SK-N-SH (cell line): Measurements from ENCODE around the gene NTPCR. TPM values are rescaled to one million over a fixed set of nuclear protein-coding genes. Genes with fewer than 3 reads are reported as not detected.

ENCODE experiments used
- CTCF ChIA-PET: fragments of 300-600, 350-600 bp; formaldehyde crosslinking; extraction: SDS; loops from one replicate; lab custom pipeline; 2021; lab: Yijun Ruan, JAX
- POLR2A ChIA-PET: fragments of 350-600 bp; sonication (Branson Sonifier 250); formaldehyde crosslinking; extraction: SDS; loops from one replicate; lab custom pipeline; 2020; ENCODE audit warnings: antibody characterized with exemption, inconsistent platforms; lab: Yijun Ruan, JAX
- DNase-seq: peaks from one replicate; pipeline ENCODE4 v3.0.0; 2012
- H2AFZ ChIP-seq: fragments of 200-600 bp; sonication (generic); 2 replicates; pipeline ENCODE4 v1.8.1; 2016; ENCODE audit warnings: antibody characterized with exemption, mild to moderate bottlenecking, low read depth
- H3F3A ChIP-seq: fragments of 200-600 bp; sonication (generic); replicated peaks from 2 replicates; pipeline ENCODE3; 2016; ENCODE audit warnings: antibody characterized with exemption, mild to moderate bottlenecking; ENCODE audit not compliant: insufficient read depth
- H3K27ac ChIP-seq, 2 experiments: fragments of 200-500 bp in 1 of 2; fragments of 200-600 bp in 1 of 2; sonication (Bioruptor generic) in 1 of 2; sonication (generic), shearing (Covaris generic) in 1 of 2; 2 replicates each; pipeline versions ENCODE4 v1.5.1 to v1.6.1; 2014 to 2016; ENCODE audit warnings: low read depth in 2 of 2, inconsistent platforms in 1 of 2, low read length in 1 of 2, mild to moderate bottlenecking in 1 of 2, mixed read lengths in 1 of 2
- H3K27me3 ChIP-seq: fragments of 200-600 bp; sonication (generic), shearing (Covaris generic); 2 replicates; pipeline ENCODE4 v1.6.1; 2016; ENCODE audit warnings: mixed run types; ENCODE audit not compliant: insufficient read depth
- H3K36me3 ChIP-seq, 2 experiments: fragments of 200-500 bp in 1 of 2; fragments of 200-600 bp in 1 of 2; sonication (Bioruptor generic) in 1 of 2; sonication (generic) in 1 of 2; replicated peaks in 1 of 2; 2 replicates each; pipeline versions ENCODE3 to v1.5.1; 2014 to 2016; ENCODE audit warnings: low read length in 1 of 2, mild to moderate bottlenecking in 1 of 2; ENCODE audit not compliant: insufficient read depth in 2 of 2, control insufficient read depth in 1 of 2
- H3K4me1 ChIP-seq, 2 experiments: fragments of 200-500 bp in 1 of 2; fragments of 200-600 bp in 1 of 2; sonication (Bioruptor generic) in 1 of 2; sonication (generic), shearing (Covaris generic) in 1 of 2; 2 replicates each; pipeline versions ENCODE4 v1.5.1 to v1.6.1; 2014 to 2016; ENCODE audit warnings: low read depth in 1 of 2, low read length in 1 of 2, mixed run types in 1 of 2; ENCODE audit not compliant: insufficient read depth in 2 of 2, control insufficient read depth in 1 of 2
- H3K4me2 ChIP-seq: fragments of 200-600 bp; sonication (generic), shearing (Covaris generic); 2 replicates; pipeline ENCODE4 v1.6.1; 2017; ENCODE audit warnings: mixed run types
- H3K4me3 ChIP-seq, 2 experiments: fragments of 200-500 bp in 1 of 2; fragments of 200-600 bp in 1 of 2; sonication (Bioruptor generic) in 1 of 2; sonication (generic), shearing (Covaris generic) in 1 of 2; 2 replicates each; pipeline versions ENCODE4 v1.5.1 to v1.8.1; 2014 to 2016; ENCODE audit warnings: low read depth in 2 of 2, inconsistent platforms in 1 of 2, low read length in 1 of 2, mild to moderate bottlenecking in 1 of 2, mixed read lengths in 1 of 2, moderate library complexity in 1 of 2
- H3K79me2 ChIP-seq: fragments of 200-600 bp; sonication (generic); 2 replicates; pipeline ENCODE4 v1.8.1; 2017; ENCODE audit warnings: mild to moderate bottlenecking; ENCODE audit not compliant: insufficient read depth
- H3K9ac ChIP-seq: fragments of 200-600 bp; sonication (generic); 2 replicates; pipeline ENCODE4 v1.6.1; 2017; ENCODE audit warnings: mixed run types
- H3K9me2 ChIP-seq: fragments of 200-600 bp; sonication (generic); 2 replicates; pipeline ENCODE4 v1.6.1; 2017; ENCODE audit warnings: mixed run types
- H3K9me3 ChIP-seq: fragments of 200-600 bp; sonication (generic); 2 replicates; pipeline ENCODE4 v1.6.1; 2017; ENCODE audit warnings: mixed run types, mild to moderate bottlenecking, moderate library complexity
- H4K20me1 ChIP-seq: fragments of 200-600 bp; sonication (generic); 2 replicates; pipeline ENCODE4 v1.6.1; 2017; ENCODE audit warnings: mild to moderate bottlenecking, mixed run types; ENCODE audit not compliant: insufficient read depth
- ELF1 ChIP-seq: IDR thresholded peaks from 2 replicates; pipeline ENCODE4 v1.4.0; 2012
- EZH2phosphoT487 ChIP-seq: fragments of 200-600 bp; sonication (generic); IDR thresholded peaks from 2 replicates; pipeline ENCODE4 v1.6.1; 2017; ENCODE audit warnings: low read depth, mixed run types, mild to moderate bottlenecking, antibody characterized with exemption, moderate library complexity, borderline replicate concordance
- FOSL2 ChIP-seq: IDR thresholded peaks from 2 replicates; pipeline ENCODE4 v1.4.0; 2012; ENCODE audit warnings: low read depth, mild to moderate bottlenecking, moderate library complexity, borderline replicate concordance
- FOXM1 ChIP-seq: IDR thresholded peaks from 2 replicates; pipeline ENCODE4 v1.4.0; 2012; ENCODE audit warnings: low read depth, mild to moderate bottlenecking
- MEF2A ChIP-seq: IDR thresholded peaks from 2 replicates; pipeline ENCODE4 v1.4.0; 2012; ENCODE audit warnings: low read depth, borderline replicate concordance
- MXI1 ChIP-seq: IDR thresholded peaks from 2 replicates; pipeline ENCODE4 v1.6.1; 2012; ENCODE audit warnings: mild to moderate bottlenecking, low read depth, low read length, improper control_type of control experiment
- NRF1 ChIP-seq: IDR thresholded peaks from 2 replicates; pipeline ENCODE4 v1.6.1; 2012; ENCODE audit warnings: low read depth, mild to moderate bottlenecking, low read length
- POLR2AphosphoS5 ChIP-seq: IDR thresholded peaks from 2 replicates; pipeline ENCODE4 v1.6.1; 2012; ENCODE audit warnings: low read depth, low read length
- RCOR1 ChIP-seq: fragments of 150-350 bp; IDR thresholded peaks from 2 replicates; pipeline ENCODE4 v1.6.1; 2017; ENCODE audit warnings: antibody characterized with exemption, low read length
- RFX5 ChIP-seq: IDR thresholded peaks from 2 replicates; pipeline ENCODE4 v1.6.1; 2012; ENCODE audit warnings: mild to moderate bottlenecking, improper control_type of control experiment, low read length
- RXRA ChIP-seq: IDR thresholded peaks from 2 replicates; pipeline ENCODE4 v1.4.0; 2012; ENCODE audit warnings: low read depth, mild to moderate bottlenecking, borderline replicate concordance
- TAF1 ChIP-seq: IDR thresholded peaks from 2 replicates; pipeline ENCODE4 v1.6.1; 2012; ENCODE audit warnings: low read depth, mild to moderate bottlenecking, low read length, moderate library complexity, borderline replicate concordance
- TCF12 ChIP-seq: IDR thresholded peaks from 2 replicates; pipeline ENCODE4 v1.4.0; 2012
- TEAD4 ChIP-seq: IDR thresholded peaks from 2 replicates; pipeline ENCODE4 v1.4.0; 2012; ENCODE audit warnings: mild to moderate bottlenecking, borderline replicate concordance; ENCODE audit not compliant: insufficient read depth
- WGBS: methylation state at CpG from one replicate; pipeline ENCODE4 v1.1.6; 2017; ENCODE audit warnings: low lambda C conversion rate; 5-methylcytosine and 5-hydroxymethylcytosine counted together
- polyA plus RNA-seq, 3 experiments: library from polyadenylated mRNA; depleted of rRNA; stranded (reverse); fragments of >200 nt; gene quantifications; 2 replicates each; pipeline ENCODE4 v1.2.3, GENCODE V29; 2012
- TF ChIP-seq, protein P1 (sequence below): IDR thresholded peaks from 2 replicates; pipeline ENCODE4 v1.4.0; 2012; ENCODE audit warnings: low read depth, borderline replicate concordance
- TF ChIP-seq, protein P2 (sequence below): fragments of 150-350 bp; IDR thresholded peaks from 2 replicates; pipeline ENCODE4 v1.6.1; 2016; ENCODE audit warnings: mild to moderate bottlenecking, low read depth, low read length
- TF ChIP-seq, protein P3 (sequence below): IDR thresholded peaks from 2 replicates; pipeline ENCODE4 v1.6.1; 2012; ENCODE audit warnings: mild to moderate bottlenecking, low read depth, low read length, moderate library complexity
- TF ChIP-seq, protein P4 (sequence below): IDR thresholded peaks from 2 replicates; pipeline ENCODE4 v1.4.0; 2012; ENCODE audit warnings: low read depth
- TF ChIP-seq, protein P5 (sequence below): IDR thresholded peaks from 2 replicates; pipeline ENCODE4; 2012

Gene NTPCR
- polyA plus RNA-seq, 1 of the 3 experiments (the other 2 are of a cell fraction) = 20.8 TPM

DNA sequence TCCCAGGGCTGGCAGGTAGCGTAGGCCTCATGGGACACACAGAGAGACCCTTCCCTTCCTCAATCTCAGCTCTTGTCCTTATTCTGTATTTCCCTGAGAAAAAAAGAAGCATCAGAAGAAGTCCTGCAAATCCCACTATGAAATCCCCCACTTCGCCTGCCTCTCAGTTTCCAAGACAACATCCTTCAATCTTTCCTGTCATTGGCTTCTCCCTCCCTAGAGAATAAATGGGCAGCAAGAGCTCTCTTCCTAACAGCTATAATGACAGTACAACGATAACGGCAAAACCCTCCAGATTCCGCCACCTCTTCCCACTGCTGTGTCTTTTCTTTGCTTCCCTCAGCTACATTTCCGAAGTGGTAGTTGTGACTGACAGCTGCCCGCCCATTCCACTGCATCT is 41.6 kb upstream of the NTPCR start:
- WGBS = 68% methylated on average over 7 of the region's 7 CpGs
- Histone ChIP-seq H3K4me2 (no peak overlapping the region), H3K9ac (no peak overlapping the region), H3K27me3 (no peaks in the 10 kb centered on the region), H3K79me2 (no peaks in the 10 kb centered on the region), H4K20me1 (no peaks in the 10 kb centered on the region), H3K4me1 (no peaks in the 10 kb centered on the region), H3K9me2 (no peaks in the 10 kb centered on the region), H3K4me3 (no peak overlapping the region), H3K27ac (no peak overlapping the region), H3K9me3 (no peaks in the 10 kb centered on the region), H2AFZ (no peak overlapping the region), H3F3A (no peaks in the 10 kb centered on the region), H3K36me3 (no peaks in the 10 kb centered on the region)
- CTCF ChIA-PET = no interaction called here
- TF ChIP-seq TEAD4 = no peak
- TF ChIP-seq POLR2AphosphoS5 = no peak
- no peak for TF ChIP-seq EZH2phosphoT487
- TF ChIP-seq ELF1 = no peak
- no peak for TF ChIP-seq MEF2A
- no peak for TF ChIP-seq TAF1
- TF ChIP-seq, protein P1, sequence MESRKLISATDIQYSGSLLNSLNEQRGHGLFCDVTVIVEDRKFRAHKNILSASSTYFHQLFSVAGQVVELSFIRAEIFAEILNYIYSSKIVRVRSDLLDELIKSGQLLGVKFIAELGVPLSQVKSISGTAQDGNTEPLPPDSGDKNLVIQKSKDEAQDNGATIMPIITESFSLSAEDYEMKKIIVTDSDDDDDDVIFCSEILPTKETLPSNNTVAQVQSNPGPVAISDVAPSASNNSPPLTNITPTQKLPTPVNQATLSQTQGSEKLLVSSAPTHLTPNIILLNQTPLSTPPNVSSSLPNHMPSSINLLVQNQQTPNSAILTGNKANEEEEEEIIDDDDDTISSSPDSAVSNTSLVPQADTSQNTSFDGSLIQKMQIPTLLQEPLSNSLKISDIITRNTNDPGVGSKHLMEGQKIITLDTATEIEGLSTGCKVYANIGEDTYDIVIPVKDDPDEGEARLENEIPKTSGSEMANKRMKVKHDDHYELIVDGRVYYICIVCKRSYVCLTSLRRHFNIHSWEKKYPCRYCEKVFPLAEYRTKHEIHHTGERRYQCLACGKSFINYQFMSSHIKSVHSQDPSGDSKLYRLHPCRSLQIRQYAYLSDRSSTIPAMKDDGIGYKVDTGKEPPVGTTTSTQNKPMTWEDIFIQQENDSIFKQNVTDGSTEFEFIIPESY = no peak
- TF ChIP-seq TCF12 = no peak
- TF ChIP-seq RXRA = no peak
- no peak for TF ChIP-seq MXI1
- no peak for TF ChIP-seq FOXM1
- TF ChIP-seq, protein P2, sequence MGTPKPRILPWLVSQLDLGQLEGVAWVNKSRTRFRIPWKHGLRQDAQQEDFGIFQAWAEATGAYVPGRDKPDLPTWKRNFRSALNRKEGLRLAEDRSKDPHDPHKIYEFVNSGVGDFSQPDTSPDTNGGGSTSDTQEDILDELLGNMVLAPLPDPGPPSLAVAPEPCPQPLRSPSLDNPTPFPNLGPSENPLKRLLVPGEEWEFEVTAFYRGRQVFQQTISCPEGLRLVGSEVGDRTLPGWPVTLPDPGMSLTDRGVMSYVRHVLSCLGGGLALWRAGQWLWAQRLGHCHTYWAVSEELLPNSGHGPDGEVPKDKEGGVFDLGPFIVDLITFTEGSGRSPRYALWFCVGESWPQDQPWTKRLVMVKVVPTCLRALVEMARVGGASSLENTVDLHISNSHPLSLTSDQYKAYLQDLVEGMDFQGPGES = no peak
- TF ChIP-seq, protein P3, sequence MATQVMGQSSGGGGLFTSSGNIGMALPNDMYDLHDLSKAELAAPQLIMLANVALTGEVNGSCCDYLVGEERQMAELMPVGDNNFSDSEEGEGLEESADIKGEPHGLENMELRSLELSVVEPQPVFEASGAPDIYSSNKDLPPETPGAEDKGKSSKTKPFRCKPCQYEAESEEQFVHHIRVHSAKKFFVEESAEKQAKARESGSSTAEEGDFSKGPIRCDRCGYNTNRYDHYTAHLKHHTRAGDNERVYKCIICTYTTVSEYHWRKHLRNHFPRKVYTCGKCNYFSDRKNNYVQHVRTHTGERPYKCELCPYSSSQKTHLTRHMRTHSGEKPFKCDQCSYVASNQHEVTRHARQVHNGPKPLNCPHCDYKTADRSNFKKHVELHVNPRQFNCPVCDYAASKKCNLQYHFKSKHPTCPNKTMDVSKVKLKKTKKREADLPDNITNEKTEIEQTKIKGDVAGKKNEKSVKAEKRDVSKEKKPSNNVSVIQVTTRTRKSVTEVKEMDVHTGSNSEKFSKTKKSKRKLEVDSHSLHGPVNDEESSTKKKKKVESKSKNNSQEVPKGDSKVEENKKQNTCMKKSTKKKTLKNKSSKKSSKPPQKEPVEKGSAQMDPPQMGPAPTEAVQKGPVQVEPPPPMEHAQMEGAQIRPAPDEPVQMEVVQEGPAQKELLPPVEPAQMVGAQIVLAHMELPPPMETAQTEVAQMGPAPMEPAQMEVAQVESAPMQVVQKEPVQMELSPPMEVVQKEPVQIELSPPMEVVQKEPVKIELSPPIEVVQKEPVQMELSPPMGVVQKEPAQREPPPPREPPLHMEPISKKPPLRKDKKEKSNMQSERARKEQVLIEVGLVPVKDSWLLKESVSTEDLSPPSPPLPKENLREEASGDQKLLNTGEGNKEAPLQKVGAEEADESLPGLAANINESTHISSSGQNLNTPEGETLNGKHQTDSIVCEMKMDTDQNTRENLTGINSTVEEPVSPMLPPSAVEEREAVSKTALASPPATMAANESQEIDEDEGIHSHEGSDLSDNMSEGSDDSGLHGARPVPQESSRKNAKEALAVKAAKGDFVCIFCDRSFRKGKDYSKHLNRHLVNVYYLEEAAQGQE = no peak
- TF ChIP-seq RFX5 = no peak
- TF ChIP-seq, protein P4, sequence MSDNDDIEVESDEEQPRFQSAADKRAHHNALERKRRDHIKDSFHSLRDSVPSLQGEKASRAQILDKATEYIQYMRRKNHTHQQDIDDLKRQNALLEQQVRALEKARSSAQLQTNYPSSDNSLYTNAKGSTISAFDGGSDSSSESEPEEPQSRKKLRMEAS = no peak
- TF ChIP-seq NRF1 = no peak
- no peak for TF ChIP-seq RCOR1
- TF ChIP-seq, protein P5, sequence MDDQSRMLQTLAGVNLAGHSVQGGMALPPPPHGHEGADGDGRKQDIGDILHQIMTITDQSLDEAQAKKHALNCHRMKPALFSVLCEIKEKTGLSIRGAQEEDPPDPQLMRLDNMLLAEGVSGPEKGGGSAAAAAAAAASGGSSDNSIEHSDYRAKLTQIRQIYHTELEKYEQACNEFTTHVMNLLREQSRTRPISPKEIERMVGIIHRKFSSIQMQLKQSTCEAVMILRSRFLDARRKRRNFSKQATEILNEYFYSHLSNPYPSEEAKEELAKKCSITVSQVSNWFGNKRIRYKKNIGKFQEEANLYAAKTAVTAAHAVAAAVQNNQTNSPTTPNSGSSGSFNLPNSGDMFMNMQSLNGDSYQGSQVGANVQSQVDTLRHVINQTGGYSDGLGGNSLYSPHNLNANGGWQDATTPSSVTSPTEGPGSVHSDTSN = no peak
- no peak for TF ChIP-seq FOSL2
- DNase-seq = no peak
- POLR2A ChIA-PET = no interaction called here
